Lower leg skin (tissue), 3 donors: Measurements from ENCODE around the gene ACOT11.

Experiments
- CTCF ChIP-seq, 3 donors: fragments of 450-650 bp; IDR thresholded peaks; one replicate each; pipeline ENCODE4 v1.5.1; 2016; ENCODE audit warnings: antibody characterized with exemption in 3 of 3, mild to moderate bottlenecking in 3 of 3, moderate library complexity in 2 of 3
- POLR2A ChIP-seq, 2 donors: fragments of 450-650 bp; IDR thresholded peaks; one replicate each; pipeline ENCODE4 v1.6.1; 2016 to 2017; ENCODE audit warnings: antibody characterized with exemption in 2 of 2, mild to moderate bottlenecking in 1 of 2, moderate library complexity in 1 of 2

- no peak for TF ChIP-seq CTCF (IDR thresholded peaks at IDR 0.05)
- TF ChIP-seq POLR2A (IDR thresholded peaks at IDR 0.05): no peak
Observed at GRCh38 chr1:54640863-54641836, 93.1 kb downstream of the ACOT11 start, which contains the start of gene MROH7.
